Liver (tissue), 9 donors: ENCODE results near the gene DST. TPM values are rescaled to one million over a fixed set of nuclear protein-coding genes. Genes with fewer than 3 reads are reported as not detected.

Experiments
- DNase-seq: peaks from one replicate; pipeline ENCODE4 v3.0.0-alpha.2; 2017; ENCODE audit warnings: low spot score
- H3K27ac ChIP-seq, 2 donors: one replicate each; pipeline ENCODE4 v1.7.0; 2013; ENCODE audit warnings: inconsistent platforms in 2 of 2, low read length in 2 of 2, control low read depth in 1 of 2, low read depth in 1 of 2, mild to moderate bottlenecking in 1 of 2
- H3K27me3 ChIP-seq, 4 donors: one replicate each; pipeline versions ENCODE4 v1.6.1 to v1.7.0; 2013; ENCODE audit warnings: low read length in 3 of 4, inconsistent platforms in 1 of 4, mild to moderate bottlenecking in 1 of 4, moderate library complexity in 1 of 4; ENCODE audit not compliant: control insufficient read depth in 4 of 4, insufficient read depth in 4 of 4
- H3K36me3 ChIP-seq, 4 donors: one replicate each; pipeline versions ENCODE4 v1.6.1 to v1.7.0; 2013; ENCODE audit warnings: low read length in 3 of 4, mild to moderate bottlenecking in 3 of 4, low read depth in 1 of 4, moderate library complexity in 1 of 4; ENCODE audit not compliant: control insufficient read depth in 4 of 4, insufficient read depth in 3 of 4
- H3K4me1 ChIP-seq, 4 donors: one replicate each; pipeline versions ENCODE4 v1.6.1 to v1.7.0; 2013; ENCODE audit warnings: low read length in 3 of 4, mild to moderate bottlenecking in 3 of 4, moderate library complexity in 1 of 4; ENCODE audit not compliant: control insufficient read depth in 4 of 4, insufficient read depth in 4 of 4
- H3K4me3 ChIP-seq, 3 donors: one replicate each; pipeline versions ENCODE4 v1.6.1 to v1.7.0; 2013; ENCODE audit warnings: low read length in 3 of 3, control low read depth in 1 of 3, low read depth in 1 of 3, mild to moderate bottlenecking in 1 of 3
- H3K9ac ChIP-seq, 2 donors: one replicate each; pipeline ENCODE4 v1.7.0; 2013; ENCODE audit warnings: low read length in 2 of 2, mild to moderate bottlenecking in 2 of 2, moderate library complexity in 2 of 2, control low read depth in 1 of 2, low read depth in 1 of 2
- H3K9me3 ChIP-seq, 4 donors: one replicate each; pipeline versions ENCODE4 v1.6.1 to v1.7.0; 2013; ENCODE audit warnings: low read length in 3 of 4; ENCODE audit not compliant: control insufficient read depth in 4 of 4
- CTCF ChIP-seq: fragments of 150-350 bp; IDR thresholded peaks from 2 replicates; pipeline ENCODE4 v1.5.1; 2017; ENCODE audit warnings: improper control_type of control experiment, low read depth, low read length; ENCODE audit not compliant: missing input control
- FOXA1 ChIP-seq: IDR thresholded peaks from 2 replicates; pipeline ENCODE4 v1.6.1; 2016; ENCODE audit warnings: antibody characterized with exemption
- FOXA2 ChIP-seq: IDR thresholded peaks from 2 replicates; pipeline ENCODE4 v1.6.1; 2016; ENCODE audit warnings: antibody characterized with exemption
- GABPA ChIP-seq, 2 donors: IDR thresholded peaks in 1 of 2; conservative IDR thresholded peaks in 1 of 2; 2 replicates each; pipeline ENCODE4 v1.6.1; 2016; ENCODE audit warnings: antibody characterized with exemption in 2 of 2, mild to moderate bottlenecking in 1 of 2, moderate library complexity in 1 of 2
- HNF4A ChIP-seq, 2 donors: conservative IDR thresholded peaks; 2 replicates each; pipeline ENCODE4 v1.6.1; 2016; ENCODE audit warnings: antibody characterized with exemption in 2 of 2, mild to moderate bottlenecking in 2 of 2
- HNF4G ChIP-seq: IDR thresholded peaks from 2 replicates; pipeline ENCODE4 v1.6.1; 2016; ENCODE audit warnings: antibody characterized with exemption
- MAX ChIP-seq: IDR thresholded peaks from 2 replicates; pipeline ENCODE4 v1.6.1; 2016; ENCODE audit warnings: antibody characterized with exemption
- NR2F2 ChIP-seq: IDR thresholded peaks from 2 replicates; pipeline ENCODE4 v1.6.1; 2016; ENCODE audit warnings: antibody characterized with exemption
- RAD21 ChIP-seq, 2 donors: IDR thresholded peaks; 2 replicates each; pipeline ENCODE4 v1.6.1; 2016; ENCODE audit warnings: antibody characterized with exemption in 2 of 2, mild to moderate bottlenecking in 2 of 2
- REST ChIP-seq: IDR thresholded peaks from 2 replicates; pipeline ENCODE4 v1.6.1; 2016; ENCODE audit warnings: antibody characterized with exemption, mild to moderate bottlenecking
- RXRA ChIP-seq, 2 donors: IDR thresholded peaks; 2 replicates each; pipeline ENCODE4 v1.6.1; 2017 to 2018; ENCODE audit warnings: antibody characterized with exemption in 2 of 2, mild to moderate bottlenecking in 1 of 2
- SP1 ChIP-seq: IDR thresholded peaks from 2 replicates; pipeline ENCODE4 v1.6.1; 2018; ENCODE audit warnings: antibody characterized with exemption, mild to moderate bottlenecking
- TAF1 ChIP-seq: conservative IDR thresholded peaks from 2 replicates; pipeline ENCODE4 v1.6.1; 2016; ENCODE audit warnings: antibody characterized with exemption, mild to moderate bottlenecking
- YY1 ChIP-seq: IDR thresholded peaks from 2 replicates; pipeline ENCODE4 v1.6.1; 2016; ENCODE audit warnings: antibody characterized with exemption, mild to moderate bottlenecking
- ZBTB33 ChIP-seq: IDR thresholded peaks from 2 replicates; pipeline ENCODE4 v1.6.1; 2016; ENCODE audit warnings: antibody characterized with exemption
- WGBS: extraction: QIAGEN DNeasy Blood & Tissue Kit; methylation state at CpG from one replicate; pipeline ENCODE4 v1.1.7; 2013; 5-methylcytosine and 5-hydroxymethylcytosine counted together
- polyA plus RNA-seq, 2 donors: library from polyadenylated mRNA; stranded (reverse) in 1 of 2; unstranded in 1 of 2; fragments of 200-250 nt in 1 of 2; fragments of >200 nt in 1 of 2; fragmentation: Nextera tagmentation in 1 of 2; extraction: Ambion mirVana in 1 of 2; gene quantifications; one replicate each; pipeline versions ENCODE4 v1.2.1 to v1.2.3, GENCODE V29; 2013 to 2015
- total RNA-seq, 2 donors: library from RNA; depleted of rRNA; stranded (reverse); fragments of >200 nt; gene quantifications; one replicate each; pipeline ENCODE4 v1.2.3, GENCODE V29; 2014
- donor health status: healthy.
- donor health status: healthy.
- donor health status: healthy.
- donor health status: healthy.
- donor health status: healthy.

DST gene
- total and polyA plus RNA-seq, 4 donors, result 30.5 to 234 (median 86.7) TPM

- peaks cover 0 to 10% (median 5%) of the 10 kb centered on the region in 4 donors for H3K4me1 ChIP-seq
- no peak overlapping the region for H3K9ac ChIP-seq
- H3K36me3 ChIP-seq, result peaks cover 0 to 61% (median 36%) of the 10 kb centered on the region in 4 donors
- H3K27ac ChIP-seq, result no peak overlapping the region
- TF ChIP-seq MAX (no peak), CTCF (no peak), ZBTB33 (no peak), RXRA (IDR thresholded peaks at IDR 0.05) (no peak), YY1 (no peak), REST (no peak), GABPA (IDR thresholded peaks at IDR 0.05 in 1 of 2, conservative IDR thresholded peaks at IDR 0.05 in 1 of 2) (no peak), RAD21 (IDR thresholded peaks at IDR 0.05) (no peak), HNF4G (no peak), SP1 (no peak), FOXA1 (no peak), TAF1 (no peak), NR2F2 (no peak), HNF4A (conservative IDR thresholded peaks at IDR 0.05) (no peak), FOXA2 (no peak)
- WGBS, result 85% methylated on average over 11 of the region's 11 CpGs
- H3K9me3 ChIP-seq, result no peaks in the 10 kb centered on the region
- no peaks in the 10 kb centered on the region for H3K27me3 ChIP-seq
- DNase-seq, result no peak
- no peak overlapping the region for H3K4me3 ChIP-seq
Observed at GRCh38 chr6:56525974-56526789, 116.5 kb downstream of the DST start.
